ENCODE data around the gene ZMAT5.

ZMAT5 gene

GRCh38 chr22:29766632-29767170, at the start of gene ZMAT5:
Gene ZMAT5 (minus strand): TSS chr22:29767007. CDS start chr22:29748544, 18,463 bp downstream.
- CTCF ChIA-PET: interaction anchor here (0.6 to 1.0 kb wide), 3 partner anchors 322 to 994 kb away, joined by 3 to 8 read pairs (median 4); partner anchors contain the start of gene CCDC117
- H3K27ac ChIP-seq: peak within 1 kb of the TSS; percentile 84
- POLR2A ChIA-PET (ENCODE audit: low non-redundant PET): interaction anchor here (1.1 kb wide), 1 partner anchor 15 kb away, joined by 4 read pairs; no protein-coding TSS in a partner anchor
- DNase-seq (ENCODE audit: low spot score): peak; percentile 95
- no peak for TF ChIP-seq CTCF (conservative IDR thresholded peaks at IDR 0.05; ENCODE audit: low read depth)

- POLR2A ChIA-PET (ENCODE audit: low non-redundant PET): no interaction called here
Observed at GRCh38 chr22:29816539-29816938, 49.7 kb upstream of the ZMAT5 start.

GRCh38 chr22:29816128-29816527, 49.3 kb upstream of the ZMAT5 start:
- ChIA-PET POLR2A (ENCODE audit: low non-redundant PET) (no interaction called here), CTCF (no interaction called here)
- no peak for DNase-seq (ENCODE audit: low spot score)
- no peak for TF ChIP-seq CTCF (conservative IDR thresholded peaks at IDR 0.05; ENCODE audit: low read depth)
- H3K27ac ChIP-seq: peak overlapping the region; percentile 75

More at GRCh38 chr22:29816539-29816938, 49.7 kb upstream of the ZMAT5 start:
- no peak for TF ChIP-seq CTCF (conservative IDR thresholded peaks at IDR 0.05; ENCODE audit: low read depth)
- H3K27ac ChIP-seq: peak overlapping the region; percentile 75
- CTCF ChIA-PET: no interaction called here
- no peak for DNase-seq (ENCODE audit: low spot score)

GRCh38 chr22:29815580-29815979, 48.8 kb upstream of the ZMAT5 start:
- ChIA-PET POLR2A (ENCODE audit: low non-redundant PET) (no interaction called here), CTCF (no interaction called here)
- peak overlapping the region; percentile 75 for H3K27ac ChIP-seq
- DNase-seq (ENCODE audit: low spot score): no peak
- no peak for TF ChIP-seq CTCF (conservative IDR thresholded peaks at IDR 0.05; ENCODE audit: low read depth)

- no peak overlapping the region for H3K27ac ChIP-seq
- ChIA-PET CTCF (interaction anchor here (0.6 to 0.7 kb wide), 3 partner anchors 120 to 449 kb away, joined by 3 read pairs; no protein-coding TSS in a partner anchor), POLR2A (ENCODE audit: low non-redundant PET) (no interaction called here)
- DNase-seq (ENCODE audit: low spot score): no peak
- no peak for TF ChIP-seq CTCF (conservative IDR thresholded peaks at IDR 0.05; ENCODE audit: low read depth)
Observed at GRCh38 chr22:29814003-29814402, 47.2 kb upstream of the ZMAT5 start.

GRCh38 chr22:29813563-29813962, 46.8 kb upstream of the ZMAT5 start:
- POLR2A ChIA-PET (ENCODE audit: low non-redundant PET): no interaction called here
- DNase-seq (ENCODE audit: low spot score): peak; percentile 30
- CTCF ChIA-PET: interaction anchor here (0.6 to 0.7 kb wide), 3 partner anchors 121 to 418 kb away, joined by 3 read pairs; no protein-coding TSS in a partner anchor
- no peak for TF ChIP-seq CTCF (conservative IDR thresholded peaks at IDR 0.05; ENCODE audit: low read depth)
- no peak overlapping the region for H3K27ac ChIP-seq
